Kasumi-1 (cell line): ENCODE results near the gene LY86.
A peak's percentile ranks its signal among the peaks of the same experiment; 100 is the strongest.
"Not testable (repeated sequence)": the region's sequence is repeated elsewhere in the genome, so short reads cannot be mapped to it uniquely, and the experiment has no call there.

Source experiments
- DNase-seq, 2 experiments: peaks; one replicate each; lab custom pipeline; 2025; lab: John Stamatoyannopoulos, UW

Gene LY86

DNA sequence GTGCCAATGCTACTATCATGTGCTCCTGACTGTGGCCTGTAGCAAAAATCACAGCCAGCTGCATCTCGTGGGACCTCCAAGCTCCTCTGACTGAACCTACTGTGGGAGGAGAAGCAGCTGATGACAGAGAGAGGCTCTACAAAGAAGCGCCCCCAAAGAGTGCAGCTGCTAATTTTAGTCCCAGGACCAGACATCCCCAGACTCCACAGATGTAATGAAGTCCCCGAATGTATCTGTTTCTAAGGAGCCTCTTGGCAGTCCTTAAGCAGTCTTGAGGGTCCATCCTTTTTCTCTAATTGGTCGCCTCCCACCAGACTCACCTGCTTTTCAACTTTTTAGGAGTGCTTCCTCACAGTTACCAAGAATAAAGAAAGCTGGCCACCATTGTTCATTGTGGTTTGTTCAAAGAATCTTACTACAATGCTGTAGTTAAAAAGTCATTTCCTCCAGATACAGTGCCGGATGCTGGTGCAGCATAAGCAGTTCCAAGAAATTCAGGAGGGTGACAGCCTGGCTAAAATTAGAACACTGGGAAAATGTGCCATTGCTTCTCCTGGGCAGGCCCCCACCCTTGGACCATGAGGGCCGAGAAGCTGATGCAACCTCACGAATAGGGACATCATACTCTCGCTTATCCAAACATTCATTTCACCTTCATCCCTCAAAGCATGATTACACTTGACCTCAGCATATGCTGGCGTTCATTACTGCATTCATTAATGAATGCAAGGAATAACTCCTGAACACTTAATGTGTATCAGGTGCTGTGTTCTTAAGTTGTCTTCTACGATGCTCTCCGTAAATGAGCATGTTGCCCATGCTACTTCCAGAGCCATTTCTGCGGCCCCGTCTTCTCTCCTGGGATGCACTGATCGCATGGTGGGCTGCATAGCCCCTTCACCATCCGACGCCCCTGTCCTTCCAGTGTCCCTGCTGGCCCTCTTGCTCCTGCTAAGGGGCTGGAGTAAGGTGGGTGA lies 66.4 kb downstream of the LY86 start:
- DNase-seq = peak; percentile 86 to 92

DNA sequence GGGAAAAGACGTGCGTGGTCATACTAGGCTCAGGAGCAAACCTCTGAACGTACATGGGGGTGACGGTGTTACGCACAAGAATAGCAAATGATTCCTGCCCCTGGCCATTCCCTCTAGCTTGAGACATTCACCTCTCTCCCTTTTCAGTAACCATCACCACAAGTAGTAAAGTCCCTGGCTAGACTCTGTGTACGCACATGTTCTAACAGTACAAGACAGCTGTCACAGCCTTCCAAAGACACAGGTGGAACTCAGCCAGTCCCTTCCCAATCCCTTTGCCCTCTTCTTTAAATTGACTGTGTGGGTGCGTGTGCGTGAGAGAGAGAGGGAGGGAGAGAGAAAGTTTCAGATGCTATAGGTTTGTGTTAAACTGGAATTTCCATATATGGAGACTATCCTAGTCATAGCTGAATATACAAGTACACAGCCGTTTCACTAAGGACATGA lies 67.3 kb downstream of the LY86 start:
- no peak for DNase-seq

GRCh38 chr6:6656287-6656686 lies 67.8 kb downstream of the LY86 start:
- no peak for DNase-seq

- no peak for DNase-seq
Observed at GRCh38 chr6:6657085-6657819, 68.7 kb downstream of the LY86 start.

- DNase-seq = no peak
Observed at GRCh38 chr6:6657820-6658217, 69.3 kb downstream of the LY86 start.

DNA sequence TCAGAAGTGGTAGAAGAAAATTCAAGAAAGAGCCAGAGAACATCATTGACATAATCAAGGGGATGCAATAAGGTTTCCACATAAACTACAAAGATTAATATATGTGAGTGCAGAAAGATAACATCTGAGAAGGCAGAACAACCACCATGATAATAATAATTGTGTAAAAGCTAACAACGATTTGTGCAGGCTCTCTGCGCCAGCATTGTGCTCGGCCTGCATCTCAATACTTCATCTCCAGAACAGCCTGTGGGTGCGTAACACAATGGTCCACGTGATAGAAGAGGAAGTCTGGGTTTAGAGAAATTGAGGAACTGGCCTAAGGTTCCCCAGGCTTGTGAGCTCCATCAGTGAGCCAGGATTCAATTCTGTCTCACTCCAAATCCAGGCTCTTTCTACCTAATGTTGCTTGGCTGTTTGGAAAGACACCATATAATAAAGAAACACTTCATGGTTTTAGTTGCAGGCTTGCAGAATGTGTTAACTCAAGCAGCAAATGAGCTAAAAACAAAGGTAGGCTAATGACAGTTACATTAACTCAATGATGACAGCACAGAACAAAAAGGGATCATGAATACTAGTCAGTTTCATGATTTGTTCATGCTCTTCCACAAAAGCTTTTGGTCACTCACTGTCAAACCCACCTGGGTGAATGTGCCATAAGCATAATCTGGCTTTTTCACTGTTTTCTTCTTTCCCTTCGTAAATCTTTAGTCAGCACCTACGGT lies 71.2 kb downstream of the LY86 start:
- DNase-seq = peak; percentile 98

GRCh38 chr6:6660339-6661045 lies 72.0 kb downstream of the LY86 start:
- DNase-seq = no peak

DNA sequence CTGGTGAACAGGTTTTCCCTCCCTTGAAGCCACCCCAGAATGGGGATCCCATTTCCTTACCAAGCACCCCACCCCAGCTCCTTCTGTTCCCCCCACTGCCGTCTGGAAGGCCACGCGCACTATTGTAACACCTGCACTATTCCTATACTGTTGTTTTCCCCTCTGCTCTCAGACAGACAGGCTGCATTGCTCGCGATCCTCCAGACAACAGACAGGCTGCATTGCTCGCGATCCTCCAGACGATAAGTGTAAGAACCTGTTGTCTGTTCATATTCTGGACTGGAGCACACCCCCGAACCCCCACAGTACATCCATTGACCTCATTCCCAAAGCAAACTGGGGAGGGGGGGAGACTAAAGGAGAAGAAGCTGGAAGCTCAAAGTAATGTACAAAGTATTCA lies 72.7 kb downstream of the LY86 start:
- no peak for DNase-seq

DNA sequence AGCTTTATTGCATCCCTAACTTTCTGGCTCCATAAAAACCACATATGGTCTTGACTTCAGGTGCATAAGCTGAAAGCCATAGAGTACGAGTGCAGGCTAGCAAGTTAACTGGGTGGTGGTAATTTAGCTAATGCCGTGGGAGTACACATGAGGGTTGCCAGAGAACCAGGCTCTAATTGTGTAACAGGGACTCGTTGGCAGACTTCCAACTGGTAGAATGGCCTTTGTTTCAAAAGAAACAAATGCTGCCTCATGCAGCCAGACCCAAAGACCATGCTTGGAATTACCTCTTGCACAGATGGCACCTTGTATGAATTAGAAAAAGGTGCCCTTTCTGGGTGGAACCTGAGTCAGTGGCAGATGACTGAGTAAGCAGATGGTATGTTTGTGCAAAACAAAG lies 73.2 kb downstream of the LY86 start:
- DNase-seq = peak; percentile 78 to 79

DNA sequence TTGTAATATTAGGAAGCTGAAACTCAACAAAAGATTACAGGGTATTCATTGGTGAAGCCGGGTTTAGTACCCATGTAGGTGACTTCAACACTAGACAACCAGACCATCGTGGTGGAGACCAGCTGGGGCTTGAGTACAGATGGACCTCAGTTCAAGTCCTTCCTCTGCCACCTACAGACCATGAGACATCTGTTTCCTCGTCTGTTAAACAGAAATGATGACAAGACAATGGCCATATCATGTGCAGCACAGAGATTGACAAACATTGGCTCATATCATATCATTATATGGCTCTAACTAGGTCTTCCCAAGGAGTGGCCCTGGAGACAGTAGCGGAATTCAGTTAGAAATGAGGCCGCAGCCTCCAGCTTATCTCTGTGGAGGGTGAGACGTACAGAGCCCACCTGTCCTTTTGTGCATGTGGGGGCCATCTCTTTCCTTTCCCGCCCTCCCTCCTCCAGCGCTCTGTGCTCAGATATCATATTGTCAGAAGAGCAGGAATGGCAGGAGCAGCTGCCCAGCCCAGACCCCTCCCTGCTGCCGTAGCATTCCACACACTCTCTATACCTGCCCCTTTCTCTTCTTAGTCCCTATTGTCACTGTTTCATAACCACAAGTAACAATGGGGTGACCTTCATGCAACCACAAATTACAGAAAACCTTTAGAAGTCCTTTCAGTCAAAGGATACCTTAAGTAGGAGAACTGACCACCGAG lies 75.1 kb downstream of the LY86 start:
- no peak for DNase-seq

- DNase-seq = no peak
Observed at GRCh38 chr6:6665555-6666243, 77.2 kb downstream of the LY86 start.

DNA sequence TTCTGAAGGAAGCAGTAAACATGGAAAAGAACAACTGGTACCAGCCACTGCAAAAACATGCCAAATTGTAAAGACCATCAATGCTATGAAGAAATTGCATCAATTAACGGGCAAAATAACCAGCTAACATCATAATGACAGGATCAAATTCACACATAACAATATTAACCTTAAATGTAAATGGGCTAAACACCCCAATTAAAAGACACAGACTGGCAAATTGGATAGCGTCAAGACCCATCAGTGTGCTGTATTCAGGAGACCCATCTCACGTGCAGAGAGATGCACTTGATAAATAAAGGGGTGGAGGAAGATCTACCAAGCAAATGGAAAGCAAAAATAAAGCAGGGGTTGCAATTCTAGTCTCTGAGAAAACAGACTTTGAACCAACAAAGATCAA lies 81.6 kb downstream of the LY86 start:
- DNase-seq = not testable (repeated sequence)

GRCh38 chr6:6674872-6675271 lies 86.4 kb downstream of the LY86 start:
- DNase-seq = peak in 1 of 2 experiments; percentile 31

- peak; percentile 79 to 85 for DNase-seq
Observed at GRCh38 chr6:6676910-6677441, 88.5 kb downstream of the LY86 start.

DNA sequence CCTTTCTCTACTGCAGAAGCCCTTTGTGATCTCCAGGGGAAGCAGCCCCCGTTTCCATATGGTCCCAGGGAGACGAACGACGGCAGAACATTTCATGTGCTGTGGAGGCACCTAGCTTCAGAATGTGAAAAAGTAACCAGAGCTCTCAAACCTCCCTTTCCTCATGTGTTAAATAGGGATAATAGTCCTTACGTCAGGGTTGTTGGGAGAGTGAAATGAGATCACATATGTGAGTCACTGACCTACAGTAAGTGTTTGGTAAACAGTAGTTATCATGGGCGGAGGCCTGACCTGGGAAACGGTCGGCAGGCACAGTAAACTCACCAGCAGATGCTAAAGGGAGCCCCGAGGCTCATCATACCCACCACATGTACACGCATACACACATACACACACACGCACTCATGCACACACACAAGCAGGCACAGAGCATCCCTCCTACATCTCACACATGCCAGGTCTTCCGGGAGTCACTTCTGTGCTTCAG lies 89.7 kb downstream of the LY86 start:
- DNase-seq = no peak

DNA sequence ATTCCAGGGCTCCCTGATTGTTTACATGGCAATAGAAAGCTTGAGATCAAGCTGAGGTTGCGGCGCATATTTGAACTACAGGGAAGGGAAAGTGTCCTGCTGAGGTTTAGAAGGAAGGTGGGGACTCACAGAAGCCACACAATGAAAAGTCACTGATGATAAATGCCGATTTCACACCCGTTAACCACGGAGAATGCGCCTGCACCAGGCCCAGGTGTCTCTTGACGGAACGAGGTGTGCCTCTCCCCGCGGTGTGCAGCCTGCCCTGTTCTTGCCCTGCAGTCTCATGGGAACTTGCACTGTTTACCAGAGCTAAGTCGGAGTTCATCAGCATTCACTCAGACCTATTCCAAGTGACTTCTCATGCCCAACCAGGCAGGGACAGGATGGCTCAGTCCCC lies 90.3 kb downstream of the LY86 start:
- no peak for DNase-seq

GRCh38 chr6:6679633-6680032 lies 91.1 kb downstream of the LY86 start:
- no peak for DNase-seq

DNA sequence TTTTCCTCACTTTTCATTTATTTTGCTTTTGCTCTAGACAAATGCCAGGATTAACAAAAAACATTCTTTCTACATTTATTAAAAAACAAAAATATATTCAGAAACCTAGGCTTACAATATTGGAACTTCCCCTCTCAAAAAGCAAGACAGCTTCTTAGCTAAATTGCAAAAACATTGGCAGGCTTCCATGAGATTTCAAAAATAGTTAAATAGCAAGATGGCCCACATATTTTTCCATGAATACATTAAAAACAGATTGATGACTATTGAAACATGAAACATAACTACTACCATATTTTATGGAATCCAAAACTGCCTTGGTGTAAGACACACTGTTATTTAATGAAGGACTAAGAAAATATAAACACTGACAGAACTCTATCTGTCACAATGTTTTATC lies 92.0 kb downstream of the LY86 start:
- peak in 1 of 2 experiments; percentile 20 for DNase-seq

DNA sequence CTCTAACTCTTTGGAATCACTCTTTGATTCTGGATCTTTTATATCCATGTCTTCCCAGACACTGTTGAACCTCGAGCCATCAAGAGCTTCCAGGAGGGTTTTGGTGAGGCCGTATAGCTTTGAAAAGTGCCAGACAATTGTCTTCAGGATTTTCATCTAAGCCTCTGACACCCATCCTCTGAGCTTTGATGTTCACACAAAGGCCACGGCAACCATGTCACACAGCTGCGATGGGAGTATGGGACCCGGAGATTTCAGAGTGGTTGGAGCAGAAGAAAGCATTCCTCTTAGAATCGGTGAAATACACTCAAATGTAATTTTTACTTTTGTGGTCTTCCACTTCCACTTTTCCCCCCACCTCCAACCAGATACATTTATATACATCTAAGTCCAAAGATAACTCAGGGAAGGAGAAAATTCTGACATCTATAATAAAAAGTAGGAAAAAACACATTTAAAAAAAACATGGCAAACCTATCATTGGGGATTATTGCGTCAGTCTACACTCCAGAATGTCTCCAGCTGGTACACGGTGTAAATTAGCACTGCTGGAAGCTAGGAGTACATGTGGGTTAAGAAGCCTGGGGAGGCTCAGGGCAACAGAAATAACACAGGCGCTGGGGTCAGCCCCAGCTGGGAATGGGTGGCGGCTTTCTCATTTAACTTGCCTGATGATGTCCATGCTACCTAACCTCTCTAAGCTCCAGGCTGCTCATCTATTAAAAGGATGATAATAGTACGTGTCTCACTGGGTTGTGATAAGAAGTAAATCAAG lies 92.7 kb downstream of the LY86 start:
- DNase-seq = no peak
